GM23338 (cell line): Measurements from ENCODE around the gene PCDHGA1. TPM values are rescaled to one million over a fixed set of nuclear protein-coding genes. Genes with fewer than 3 reads are reported as not detected.

Experiments used
- ATAC-seq: fragments of 200-7000 bp; cut with Tn5 transposase; 3 replicates; pipeline ENCODE4 v1.9.1; 2020
- DNase-seq: peaks from one replicate; pipeline ENCODE4 v3.0.0-alpha.2; 2015; ENCODE audit warnings: low spot score
- H2AFZ ChIP-seq: fragments of 200-600 bp; sonication (generic); 2 replicates; pipeline ENCODE4 v1.8.0; 2016; ENCODE audit warnings: antibody characterized with exemption, mild to moderate bottlenecking, moderate library complexity
- H3F3A ChIP-seq: fragments of 200-600 bp; sonication (generic); replicated peaks from 2 replicates; pipeline ENCODE4 v1.8.0; 2017; ENCODE audit warnings: antibody characterized with exemption, mixed run types, low read depth
- H3K27ac ChIP-seq: fragments of 200-600 bp; sonication (generic); 2 replicates; pipeline ENCODE4 v1.6.1; 2016; ENCODE audit warnings: low read depth
- H3K27me3 ChIP-seq: fragments of 200-600 bp; sonication (generic); 2 replicates; pipeline ENCODE4 v1.8.0; 2016; ENCODE audit warnings: mild to moderate bottlenecking, mixed run types, moderate library complexity; ENCODE audit not compliant: insufficient read depth
- H3K36me3 ChIP-seq: fragments of 200-600 bp; sonication (generic); 2 replicates; pipeline ENCODE4 v1.8.0; 2016; ENCODE audit warnings: mild to moderate bottlenecking; ENCODE audit not compliant: insufficient read depth
- H3K4me1 ChIP-seq: fragments of 200-600 bp; sonication (generic); 2 replicates; pipeline ENCODE4 v1.8.0; 2016; ENCODE audit warnings: mild to moderate bottlenecking, moderate library complexity; ENCODE audit not compliant: insufficient read depth
- H3K4me2 ChIP-seq: fragments of 200-600 bp; sonication (generic); 2 replicates; pipeline ENCODE4 v1.7.1; 2017; ENCODE audit warnings: mixed run types
- H3K4me3 ChIP-seq: fragments of 200-600 bp; sonication (generic); 2 replicates; pipeline ENCODE4 v1.6.1; 2016; ENCODE audit warnings: mixed run types
- H3K79me2 ChIP-seq: fragments of 200-600 bp; sonication (generic); replicated peaks from 2 replicates; pipeline ENCODE4 v1.8.0; 2017; ENCODE audit warnings: mild to moderate bottlenecking; ENCODE audit not compliant: insufficient read depth
- H3K9me2 ChIP-seq: fragments of 200-600 bp; sonication (generic); 2 replicates; pipeline ENCODE4 v1.8.0; 2017; ENCODE audit not compliant: insufficient read depth
- H4K20me1 ChIP-seq: fragments of 200-600 bp; sonication (generic); replicated peaks from 2 replicates; pipeline ENCODE4 v1.8.0; 2017; ENCODE audit warnings: mild to moderate bottlenecking; ENCODE audit not compliant: insufficient read depth
- H3K27ac Mint-ChIP-seq: 2 replicates; pipeline ENCODE4 v1.8.0; 2020; ENCODE audit warnings: inconsistent platforms, mild to moderate bottlenecking, moderate library complexity, mixed read lengths
- H3K27me3 Mint-ChIP-seq: 3 replicates; pipeline ENCODE4 v1.8.0; 2022; ENCODE audit warnings: low read depth, mild to moderate bottlenecking, moderate library complexity, mixed read lengths, inconsistent platforms; ENCODE audit not compliant: insufficient read depth, poor library complexity
- H3K36me3 Mint-ChIP-seq: 3 replicates; pipeline ENCODE4 v1.8.0; 2021; ENCODE audit warnings: low read depth, mild to moderate bottlenecking, inconsistent platforms, moderate library complexity, mixed read lengths
- H3K4me1 Mint-ChIP-seq: 3 replicates; pipeline ENCODE4 v1.8.0; 2020; ENCODE audit warnings: mild to moderate bottlenecking, inconsistent platforms, mixed read lengths
- H3K4me3 Mint-ChIP-seq: 3 replicates; pipeline ENCODE4 v1.8.0; 2021; ENCODE audit warnings: moderate library complexity, mild to moderate bottlenecking, inconsistent platforms, mixed read lengths
- H3K9me3 Mint-ChIP-seq: 3 replicates; pipeline ENCODE4 v1.8.0; 2020; ENCODE audit warnings: moderate library complexity, mild to moderate bottlenecking, inconsistent platforms, mixed read lengths
- CREB1 ChIP-seq: fragments of 250-450 bp; sonication (Bioruptor Pico); IDR thresholded peaks from 2 replicates; pipeline ENCODE4 v1.5.0; 2020; ENCODE audit warnings: low read depth, mild to moderate bottlenecking, moderate library complexity
- CTCF ChIP-seq, 2 experiments: fragments of 200-600 bp in 1 of 2; sonication (generic) in 1 of 2; conservative IDR thresholded peaks; 2 replicates each; pipeline versions ENCODE4 v1.5.1 to v1.6.1; 2016 to 2017; ENCODE audit warnings: antibody characterized with exemption in 2 of 2, low read depth in 2 of 2, mild to moderate bottlenecking in 2 of 2, moderate library complexity in 1 of 2
- EZH2 ChIP-seq: fragments of 200-600 bp; sonication (generic); IDR thresholded peaks from one replicate; pipeline ENCODE4 v1.8.0; 2017; ENCODE audit warnings: antibody characterized with exemption, mild to moderate bottlenecking, low read depth; ENCODE audit not compliant: unreplicated experiment
- EZH2phosphoT487 ChIP-seq: fragments of 200-600 bp; sonication (generic); IDR thresholded peaks from one replicate; pipeline ENCODE4 v1.8.1; 2018; ENCODE audit warnings: antibody characterized with exemption; ENCODE audit not compliant: unreplicated experiment
- NANOG ChIP-seq: IDR thresholded peaks from 2 replicates; pipeline ENCODE4 v1.6.1; 2016; ENCODE audit warnings: antibody characterized with exemption, borderline replicate concordance
- POLR2AphosphoS5 ChIP-seq: IDR thresholded peaks from 2 replicates; pipeline ENCODE4 v1.6.1; 2016; ENCODE audit warnings: antibody characterized with exemption, low read depth
- ZNF114 ChIP-seq: fragments of 250-450 bp; sonication (Bioruptor Pico); IDR thresholded peaks from 2 replicates; pipeline ENCODE4 v1.5.0; 2020; ENCODE audit warnings: mild to moderate bottlenecking, moderate library complexity
- ZNF331 ChIP-seq: fragments of 250-450 bp; sonication (Bioruptor Pico); IDR thresholded peaks from 2 replicates; pipeline ENCODE4 v1.5.0; 2020; ENCODE audit warnings: low read depth, mild to moderate bottlenecking, moderate library complexity
- ZNF462 ChIP-seq: fragments of 250-450 bp; sonication (Bioruptor Pico); IDR thresholded peaks from 2 replicates; pipeline ENCODE4 v1.5.0; 2020; ENCODE audit warnings: mild to moderate bottlenecking, moderate library complexity
- polyA plus RNA-seq: library from polyadenylated mRNA; unstranded; fragments of >200 nt; fragmentation: Nextera tagmentation; extraction: Ambion mirVana; gene quantifications from 2 replicates; pipeline ENCODE4 v1.2.1, GENCODE V29; 2016
- total RNA-seq: library from RNA; depleted of rRNA; stranded (reverse); fragments of >200 nt; shearing (Covaris generic); gene quantifications from 2 replicates; pipeline ENCODE4 v1.2.3, GENCODE V29; 2014

The PCDHGA1 gene
- total and polyA plus RNA-seq, 2 experiments from 2014 or later = 0.39 to 1.7 TPM

GRCh38 chr5:141392429-141393198 is 62.3 kb downstream of the PCDHGA1 start, which contains the start of gene PCDHGA8:
PCDHGA8 (plus strand) TSS chr5:141392633; CDS start chr5:141392814, 181 bp downstream.
- H3K27ac Mint-ChIP-seq = no peak within 1 kb of the TSS
- Histone ChIP-seq H3K36me3 (peaks cover 7% of the 10 kb centered on the region; the same call in 1 of the 2 replicates), H3F3A (no peaks in the 10 kb centered on the region), H2AFZ (no peak within 1 kb of the TSS), H3K4me2 (0 out of 2 replicates have a peak within 1 kb of the TSS, but pooled peaks have one; percentile 15), H3K79me2 (0 out of 2 replicates have a peak, but pooled peaks cover 5% of the 10 kb centered on the region), H3K4me3 (peak within 1 kb of the TSS; percentile 25; the same call in 1 of the 2 replicates), H3K9me2 (no peaks in the 10 kb centered on the region), H3K27ac (no peak within 1 kb of the TSS), H4K20me1 (no peaks in the 10 kb centered on the region), H3K27me3 (peaks cover 7% of the 10 kb centered on the region; the same call in 1 of the 2 replicates), H3K4me1 (0 out of 2 replicates have a peak, but pooled peaks cover 5% of the 10 kb centered on the region)
- peaks cover 87% of the 10 kb centered on the region for H3K9me3 Mint-ChIP-seq
- no peaks in the 10 kb centered on the region; the same call in 2 of the 3 replicates for H3K4me1 Mint-ChIP-seq
- H3K36me3 Mint-ChIP-seq = peaks cover 83% of the 10 kb centered on the region
- no peak within 1 kb of the TSS for H3K4me3 Mint-ChIP-seq
- no peak for ATAC-seq
- peaks cover 8% of the 10 kb centered on the region for H3K27me3 Mint-ChIP-seq
- TF ChIP-seq POLR2AphosphoS5 (no peak), CTCF (conservative IDR thresholded peaks at IDR 0.05; ENCODE audit: low read depth in 2 of 2) (peak in 1 of 2 experiments; percentile 17; a peak in 1 of 4 replicates)
- no peak for DNase-seq

GRCh38 chr5:141393267-141393666 is 63.0 kb downstream of the PCDHGA1 start:
- Histone ChIP-seq H3K27me3 (peaks cover 6% of the 10 kb centered on the region; the same call in 1 of the 2 replicates), H3K9me2 (no peaks in the 10 kb centered on the region), H3K27ac (no peak overlapping the region), H3K4me2 (no peak overlapping the region), H3K36me3 (peaks cover 7% of the 10 kb centered on the region; the same call in 1 of the 2 replicates), H3K4me3 (no peak overlapping the region), H2AFZ (no peak overlapping the region), H3K4me1 (0 out of 2 replicates have a peak, but pooled peaks cover 2% of the 10 kb centered on the region), H3K79me2 (0 out of 2 replicates have a peak, but pooled peaks cover 5% of the 10 kb centered on the region), H3F3A (no peaks in the 10 kb centered on the region), H4K20me1 (no peaks in the 10 kb centered on the region)
- Mint-ChIP-seq H3K9me3 (peaks cover 87% of the 10 kb centered on the region), H3K27me3 (peaks cover 8% of the 10 kb centered on the region), H3K4me1 (no peaks in the 10 kb centered on the region; the same call in 2 of the 3 replicates), H3K27ac (no peak overlapping the region), H3K4me3 (no peak overlapping the region), H3K36me3 (peaks cover 82% of the 10 kb centered on the region)
- ATAC-seq = no peak
- DNase-seq = no peak
- TF ChIP-seq ZNF462 = no peak
- no peak for TF ChIP-seq NANOG
- TF ChIP-seq ZNF114 (CRISPR knock-in tag) = no peak
- no peak for TF ChIP-seq POLR2AphosphoS5
- TF ChIP-seq CREB1 (CRISPR knock-in tag) = no peak
- no peak for TF ChIP-seq ZNF331 (CRISPR knock-in tag)
- TF ChIP-seq EZH2 = no peak
- TF ChIP-seq EZH2phosphoT487 = no peak
- TF ChIP-seq CTCF (conservative IDR thresholded peaks at IDR 0.05; ENCODE audit: low read depth in 2 of 2) = no peak
